Fibroblast of upper back skin (primary cell): ENCODE results near the gene GIT1.
"Not testable (repeated sequence)": the region's sequence is repeated elsewhere in the genome, so short reads cannot be mapped to it uniquely, and the experiment has no call there.

Experiments
- DNase-seq: peaks from one replicate; pipeline ENCODE4 v3.0.0-alpha.2; 2013

Gene GIT1

DNA sequence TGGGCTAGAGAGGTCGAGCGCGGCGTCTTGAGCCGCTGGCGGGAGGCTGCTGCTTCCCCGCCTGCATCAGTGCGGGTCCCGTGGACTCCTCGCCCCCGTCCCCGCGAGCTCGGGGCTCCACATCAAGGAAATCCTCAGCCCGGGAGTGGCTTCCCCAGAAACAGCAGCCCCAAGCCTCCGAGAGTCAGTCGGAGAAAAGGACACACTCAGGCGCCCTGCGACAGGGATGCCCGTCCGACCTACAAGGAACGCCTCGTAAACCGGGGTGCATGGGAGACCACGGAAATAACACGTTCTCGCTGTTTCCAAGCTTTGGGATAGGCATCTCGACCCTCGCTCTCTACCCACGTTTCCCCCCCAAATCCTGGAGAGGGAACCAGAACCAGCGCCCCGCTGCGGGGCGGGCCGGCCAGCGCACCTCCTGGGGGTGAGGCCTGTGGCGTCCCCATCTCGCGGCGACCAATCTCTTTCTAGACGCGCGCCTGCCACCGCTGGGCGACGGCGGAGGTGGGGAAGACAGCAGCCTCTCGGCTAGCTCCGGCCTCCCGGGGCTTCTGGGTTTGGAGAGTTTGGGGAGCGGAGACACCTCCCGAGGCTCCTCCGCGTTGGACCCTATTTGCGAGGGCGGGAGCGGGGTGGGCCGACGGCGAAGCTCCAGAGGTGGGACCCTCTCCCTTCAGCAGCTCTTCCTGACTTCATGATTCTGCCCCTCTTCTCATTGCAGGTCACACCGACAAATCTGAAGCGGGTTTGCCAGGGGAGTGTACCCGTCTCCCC is 21.7 kb downstream of the GIT1 start:
- no peak for DNase-seq

DNA sequence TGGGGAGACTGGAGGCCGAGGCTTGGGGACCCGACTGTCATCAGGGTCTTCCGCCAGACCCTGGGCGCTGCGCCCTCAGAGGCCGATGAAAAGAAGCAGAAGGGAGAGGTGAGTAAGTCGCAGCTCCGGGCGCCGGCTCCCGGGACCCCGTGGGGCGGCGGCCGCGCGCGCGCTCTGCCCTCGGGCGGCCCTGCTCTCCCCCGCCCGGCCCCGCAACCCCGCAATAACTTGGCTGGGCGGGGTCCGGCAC is 22.2 kb downstream of the GIT1 start:
- no peak for DNase-seq

- DNase-seq, result peak; percentile 46
These were observed 22.8 kb downstream of the GIT1 start, which contains the start of gene ABHD15 for GRCh38 chr17:29566473-29567303. ABHD15 (minus strand) TSS chr17:29567037; CDS start chr17:29566966, 71 bp downstream.

DNA sequence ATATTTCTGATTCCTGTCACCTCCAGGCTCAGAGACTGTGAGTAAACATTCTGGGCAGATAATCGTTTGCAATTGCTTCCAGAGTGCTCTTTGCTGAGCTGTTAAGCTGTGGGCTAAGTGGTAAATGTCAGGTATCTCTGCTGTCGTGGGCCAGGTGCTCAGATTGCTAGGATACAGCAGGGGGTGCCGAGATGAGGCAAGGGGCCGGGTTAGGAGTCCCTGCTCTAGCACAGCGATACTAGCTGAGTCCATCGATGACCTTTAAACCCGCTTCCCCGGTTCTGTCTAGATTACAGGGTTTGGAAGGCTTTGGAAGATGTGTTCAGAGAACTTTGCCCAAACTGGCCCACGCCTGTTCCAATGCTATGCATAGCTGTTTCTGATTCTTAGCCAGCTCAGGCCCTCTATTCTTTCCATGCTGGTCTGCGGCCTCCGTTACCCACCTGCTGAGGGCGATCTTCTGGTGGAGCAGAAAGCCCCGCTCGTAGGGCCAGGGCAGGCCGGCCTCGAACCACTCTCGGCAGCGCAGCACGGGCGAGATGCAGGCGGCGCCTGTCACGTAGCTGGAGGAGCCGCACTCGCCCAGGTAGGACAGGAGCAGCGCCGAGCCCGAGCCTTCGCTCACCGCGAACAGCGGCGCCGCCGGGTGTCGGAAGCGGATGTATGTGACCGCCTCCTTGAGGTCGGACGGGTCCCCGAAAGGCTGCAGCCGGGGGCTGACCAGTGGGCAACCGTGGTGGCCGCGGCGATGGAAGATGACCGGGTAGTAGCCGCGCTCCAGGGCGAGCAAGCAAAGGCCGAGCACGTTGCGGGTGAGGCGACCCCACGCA is 23.6 kb downstream of the GIT1 start:
- no peak for DNase-seq

DNA sequence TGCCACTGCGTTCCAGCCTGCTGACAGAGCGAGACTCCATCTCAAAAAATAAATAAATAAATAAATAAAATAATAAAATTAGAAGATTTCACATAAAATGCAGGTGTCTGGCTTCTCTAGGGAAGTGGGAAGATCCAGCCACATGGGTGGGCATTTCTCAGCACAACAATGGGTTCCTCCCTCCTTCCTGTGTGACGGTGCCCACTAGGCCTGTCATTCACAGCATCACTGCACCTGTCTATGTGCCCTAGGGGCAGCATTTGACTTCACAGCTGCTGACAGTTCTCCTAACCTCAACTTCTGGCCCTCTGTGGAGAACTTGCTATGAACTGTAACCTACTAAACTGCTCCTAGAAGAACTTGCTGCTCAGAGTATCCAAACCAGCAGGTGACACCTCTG is 25.6 kb downstream of the GIT1 start:
- no peak for DNase-seq

DNA sequence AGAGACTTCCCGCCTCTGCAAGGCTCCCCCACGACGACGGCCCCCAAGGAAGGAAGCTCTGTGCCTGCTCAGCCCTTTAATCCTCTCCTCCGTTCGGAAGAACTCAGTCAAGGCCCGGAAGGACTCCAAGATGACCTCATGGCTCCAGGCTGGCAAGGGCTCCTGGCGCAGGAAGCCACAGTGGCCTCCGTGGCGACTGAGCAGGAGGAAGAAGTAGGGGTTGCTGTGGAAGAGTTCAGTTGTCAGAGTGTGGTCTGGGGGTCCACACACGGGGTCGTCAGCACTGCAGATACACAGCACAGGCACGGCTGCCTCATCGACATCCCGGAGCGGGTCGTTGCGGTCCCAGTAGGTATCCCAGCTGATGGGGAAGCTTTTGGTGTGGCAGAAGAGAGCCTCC is 26.8 kb downstream of the GIT1 start:
- no peak for DNase-seq

DNA sequence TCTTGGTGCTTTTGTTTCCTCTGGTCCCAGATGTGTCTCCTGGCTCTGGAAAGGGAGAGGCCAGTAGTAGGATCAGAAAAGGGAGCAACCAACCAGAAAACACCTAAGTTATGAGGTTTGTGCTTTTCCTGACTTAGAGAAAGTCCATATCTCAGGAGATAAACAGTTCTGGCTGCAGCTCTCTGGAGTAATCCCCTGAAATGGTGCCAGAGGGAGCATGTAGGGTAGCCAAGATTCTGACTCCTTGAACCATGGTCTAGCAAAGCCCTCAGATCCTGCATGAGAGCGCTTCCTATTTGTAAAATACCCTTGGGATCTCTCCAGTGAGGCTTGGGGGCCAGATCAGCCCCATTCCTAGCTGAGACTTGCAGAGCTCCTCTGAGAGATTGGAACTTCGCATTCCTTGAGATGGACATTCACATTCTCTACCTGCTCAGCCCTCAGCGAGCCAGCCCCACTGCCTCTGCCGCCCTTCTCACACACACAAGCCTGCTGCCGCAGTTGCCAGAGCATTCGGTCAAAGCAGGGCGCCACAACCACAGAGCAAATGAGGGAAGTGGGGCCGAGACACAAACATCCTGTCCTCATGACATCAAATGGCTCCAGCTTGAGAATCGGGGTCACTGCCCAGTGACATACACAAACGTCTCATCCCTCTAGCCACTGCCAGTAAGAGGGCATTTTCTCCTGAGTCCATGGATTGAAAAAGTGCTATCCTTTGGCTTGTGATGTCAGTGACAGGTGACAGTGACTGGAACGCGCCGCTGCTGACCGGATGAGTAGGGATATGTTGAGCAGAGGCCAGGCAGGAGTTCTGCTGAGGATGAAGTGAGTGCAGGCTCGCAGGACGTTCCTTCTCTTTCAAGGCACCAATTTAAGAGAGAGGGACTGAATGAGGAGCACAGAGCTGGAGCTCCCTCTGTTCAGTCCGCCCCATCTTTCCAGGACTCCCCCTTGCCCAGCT is 27.6 kb downstream of the GIT1 start:
- DNase-seq, result no peak

DNA sequence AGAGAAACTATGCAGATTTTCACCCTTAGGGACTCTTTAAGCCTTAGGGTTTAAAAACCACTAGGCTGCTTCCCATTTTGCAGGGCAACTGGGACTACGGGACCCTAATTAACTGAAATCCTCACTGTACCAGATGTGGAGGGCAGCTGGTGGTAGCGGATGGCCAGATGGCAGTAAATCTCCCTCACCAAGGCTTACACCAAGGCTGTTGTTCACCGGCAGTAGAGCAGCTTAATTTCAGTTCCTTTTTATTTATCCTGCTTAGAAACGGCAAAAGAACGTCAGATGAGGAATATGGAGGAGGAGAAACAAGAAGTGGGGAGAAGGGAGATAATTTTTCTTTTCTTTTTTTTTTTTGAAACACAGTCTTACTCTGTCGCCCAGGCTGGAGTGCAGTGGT is 29.1 kb downstream of the GIT1 start:
- DNase-seq, result no peak

DNA sequence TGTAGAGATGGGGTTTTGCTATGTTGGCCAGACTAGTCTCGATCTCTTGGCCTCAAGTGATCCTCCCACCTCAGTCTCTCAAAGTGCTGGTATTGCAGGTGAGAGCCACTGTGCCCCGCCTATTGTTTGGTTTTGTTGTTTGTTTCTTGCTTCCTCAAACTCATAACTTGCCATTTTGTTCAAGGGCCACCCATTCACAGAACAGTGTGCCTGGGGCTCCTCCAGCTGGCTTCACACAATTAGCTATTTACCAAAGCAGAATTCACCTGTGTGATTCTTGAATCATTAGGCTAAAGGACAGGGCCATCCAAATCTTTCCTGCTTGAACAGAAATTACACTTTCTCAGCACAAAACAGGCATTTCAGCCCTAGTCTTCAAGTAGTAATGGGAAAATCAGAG is 29.8 kb downstream of the GIT1 start:
- no peak for DNase-seq

DNA sequence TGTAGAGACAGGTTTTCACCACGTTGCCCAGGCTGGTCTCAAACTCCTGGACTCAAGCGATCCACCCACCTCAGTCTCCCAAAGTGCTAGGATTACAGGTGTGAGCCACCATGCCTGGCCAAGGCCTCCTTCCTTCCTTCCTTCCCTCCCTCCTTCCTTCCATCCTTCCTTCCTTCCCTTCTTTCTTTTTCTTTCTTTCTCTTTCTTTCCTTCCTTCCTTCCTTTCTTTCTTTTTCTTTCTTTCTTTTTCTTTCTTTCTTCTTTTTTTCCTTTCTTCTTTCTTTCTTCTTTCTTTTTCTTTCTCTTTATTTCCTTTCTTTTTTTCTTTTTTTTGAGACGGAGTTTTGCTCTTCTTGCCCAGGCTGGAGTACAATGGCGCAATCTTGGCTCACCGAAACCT is 31.3 kb downstream of the GIT1 start:
- DNase-seq, result not testable (repeated sequence)

- DNase-seq, result no peak
These were observed 31.7 kb downstream of the GIT1 start for GRCh38 chr17:29557739-29558116.

GRCh38 chr17:29557085-29557738 is 32.2 kb downstream of the GIT1 start:
- no peak for DNase-seq

DNA sequence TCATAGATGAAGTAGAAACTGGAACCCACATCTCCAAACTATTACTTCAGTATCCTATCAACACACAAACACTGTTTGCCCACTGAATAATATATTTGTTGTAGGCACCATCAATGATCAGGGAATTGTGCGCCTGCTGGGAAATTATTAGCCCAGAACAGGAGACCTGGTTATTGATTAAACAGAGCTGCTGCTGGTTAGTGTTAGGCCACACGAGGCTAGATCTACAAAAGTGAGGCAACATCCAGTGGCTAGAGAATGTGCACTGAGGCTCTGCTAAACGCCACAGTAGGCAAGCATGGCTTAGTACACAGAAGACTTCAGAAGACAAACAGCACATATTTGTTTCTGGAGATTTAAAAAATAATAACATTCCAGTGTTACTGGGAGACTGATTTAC is 33.6 kb downstream of the GIT1 start:
- no peak for DNase-seq

DNA sequence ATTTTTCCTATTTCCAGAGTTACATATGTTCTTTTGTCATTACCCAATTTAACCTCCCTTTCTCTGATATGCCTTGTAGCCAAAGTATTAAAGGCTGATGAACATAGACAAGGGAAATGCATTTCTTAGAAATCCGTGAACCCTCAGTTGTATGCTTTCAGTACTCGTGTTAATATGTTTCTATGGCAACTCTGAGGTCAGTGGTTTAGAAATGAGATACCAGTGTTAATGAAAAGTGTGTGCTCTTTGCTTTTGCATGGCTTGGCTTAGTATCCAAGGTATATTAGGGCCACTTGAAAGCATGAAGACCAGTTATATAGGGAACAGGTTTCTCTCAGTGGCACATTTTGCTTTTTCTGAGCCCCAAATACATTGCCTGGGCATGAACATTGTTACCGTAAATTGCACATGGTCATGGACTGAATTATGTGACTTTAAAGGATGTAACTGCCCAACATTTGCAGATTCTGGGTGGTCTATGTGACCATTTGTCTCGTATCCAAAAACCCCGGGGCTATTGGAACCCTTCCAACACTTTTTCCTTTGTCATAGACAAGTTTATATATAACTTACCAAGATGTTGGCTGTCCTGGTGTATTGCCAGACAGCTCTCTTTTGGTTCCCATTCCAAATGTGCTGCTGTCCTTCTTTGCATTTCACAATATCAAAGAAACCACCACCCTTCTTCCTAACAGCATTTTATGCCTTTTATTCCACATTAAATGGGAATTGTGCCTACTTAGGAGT is 40.1 kb downstream of the GIT1 start:
- no peak for DNase-seq

GRCh38 chr17:29546830-29547229 is 42.6 kb downstream of the GIT1 start:
- DNase-seq, result no peak

- no peak for DNase-seq
These were observed 43.4 kb downstream of the GIT1 start for GRCh38 chr17:29546085-29546484.

- no peak for DNase-seq
These were observed 45.4 kb downstream of the GIT1 start for GRCh38 chr17:29544066-29544465.

DNA sequence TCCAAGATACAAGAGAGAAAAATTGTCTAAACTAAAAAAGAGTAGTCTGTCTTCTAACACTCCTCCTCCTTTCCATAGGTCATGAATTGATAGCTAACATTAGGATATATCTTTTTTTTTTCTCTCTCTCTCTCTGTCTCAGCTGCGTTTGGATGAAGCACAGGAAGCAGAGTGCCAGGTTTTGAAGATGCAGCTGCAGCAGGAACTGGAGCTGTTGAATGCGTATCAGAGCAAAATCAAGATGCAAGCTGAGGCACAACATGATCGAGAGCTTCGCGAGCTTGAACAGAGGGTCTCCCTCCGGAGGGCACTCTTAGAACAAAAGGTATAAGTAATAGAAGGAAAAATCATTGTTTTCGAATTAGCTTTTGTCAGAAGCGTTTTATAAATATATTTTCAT is 55.5 kb downstream of the GIT1 start:
- no peak for DNase-seq

- no peak for DNase-seq
These were observed 63.1 kb downstream of the GIT1 start for GRCh38 chr17:29526322-29526721.

- DNase-seq, result peak; percentile 3
These were observed 64.8 kb downstream of the GIT1 start for GRCh38 chr17:29524692-29525091.
